HG02884 (cell line): ENCODE results near the gene TNFRSF1B.

Source experiments
- ATAC-seq: cut with Tn5 transposase; IDR thresholded peaks from one replicate; pipeline ENCODE4 v1.9.1; 2021; ENCODE audit warnings: mild to moderate bottlenecking, moderate library complexity; ENCODE audit not compliant: unreplicated experiment

The TNFRSF1B gene

DNA sequence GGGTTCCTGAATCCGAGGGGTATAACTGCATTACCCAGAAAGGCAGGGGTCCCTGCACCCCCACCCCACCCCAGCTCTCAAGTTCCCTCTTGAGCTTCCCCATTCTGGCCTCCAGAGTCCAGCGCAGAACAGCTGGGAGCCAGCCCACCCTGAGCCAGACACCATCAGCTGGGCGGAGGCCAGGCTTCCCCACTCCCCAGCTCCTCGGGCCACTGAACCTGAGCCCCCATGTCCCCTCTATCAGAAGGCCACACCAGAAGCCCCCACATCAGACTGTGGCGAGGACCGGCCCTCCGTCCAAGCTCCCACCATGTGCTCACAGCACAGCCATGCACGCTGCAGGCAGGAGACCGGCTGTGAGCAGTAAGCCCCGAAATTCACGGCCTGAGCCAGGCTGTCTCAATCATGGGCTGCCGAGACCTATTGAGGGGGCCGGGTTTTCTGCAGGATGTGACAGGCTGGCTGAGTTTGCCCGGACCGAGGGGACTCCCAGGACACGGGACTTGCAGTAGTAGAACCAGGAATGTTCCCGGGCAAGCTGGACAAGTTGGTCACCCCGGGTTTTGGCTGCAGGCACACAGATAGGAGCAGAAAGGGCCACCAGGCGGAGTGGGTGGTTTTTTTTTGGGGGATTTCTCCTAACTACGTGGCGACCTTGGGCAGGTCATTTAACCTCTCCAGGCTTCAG lies 25.5 kb upstream of the TNFRSF1B start:
- no peak for ATAC-seq

DNA sequence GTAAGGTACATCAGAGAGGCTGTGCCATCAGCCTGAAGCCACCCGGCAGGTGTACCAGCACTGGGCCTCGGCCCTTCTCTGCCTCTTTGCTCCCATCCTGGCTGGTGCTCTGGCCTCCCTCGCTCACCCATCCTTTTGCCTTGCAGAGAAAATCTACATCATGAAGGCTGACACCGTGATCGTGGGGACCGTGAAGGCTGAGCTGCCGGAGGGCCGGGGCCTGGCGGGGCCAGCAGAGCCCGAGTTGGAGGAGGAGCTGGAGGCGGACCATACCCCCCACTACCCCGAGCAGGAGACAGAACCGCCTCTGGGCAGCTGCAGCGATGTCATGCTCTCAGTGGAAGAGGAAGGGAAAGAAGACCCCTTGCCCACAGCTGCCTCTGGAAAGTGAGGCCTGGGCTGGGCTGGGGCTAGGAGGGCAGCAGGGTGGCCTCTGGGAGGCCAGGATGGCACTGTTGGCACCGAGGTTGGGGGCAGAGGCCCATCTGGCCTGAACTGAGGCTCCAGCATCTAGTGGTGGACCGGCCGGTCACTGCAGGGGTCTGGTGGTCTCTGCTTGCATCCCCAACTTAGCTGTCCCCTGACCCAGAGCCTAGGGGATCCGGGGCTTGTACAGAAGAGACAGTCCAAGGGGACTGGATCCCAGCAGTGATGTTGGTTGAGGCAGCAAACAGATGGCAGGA lies 24.5 kb upstream of the TNFRSF1B start:
- ATAC-seq: no peak

DNA sequence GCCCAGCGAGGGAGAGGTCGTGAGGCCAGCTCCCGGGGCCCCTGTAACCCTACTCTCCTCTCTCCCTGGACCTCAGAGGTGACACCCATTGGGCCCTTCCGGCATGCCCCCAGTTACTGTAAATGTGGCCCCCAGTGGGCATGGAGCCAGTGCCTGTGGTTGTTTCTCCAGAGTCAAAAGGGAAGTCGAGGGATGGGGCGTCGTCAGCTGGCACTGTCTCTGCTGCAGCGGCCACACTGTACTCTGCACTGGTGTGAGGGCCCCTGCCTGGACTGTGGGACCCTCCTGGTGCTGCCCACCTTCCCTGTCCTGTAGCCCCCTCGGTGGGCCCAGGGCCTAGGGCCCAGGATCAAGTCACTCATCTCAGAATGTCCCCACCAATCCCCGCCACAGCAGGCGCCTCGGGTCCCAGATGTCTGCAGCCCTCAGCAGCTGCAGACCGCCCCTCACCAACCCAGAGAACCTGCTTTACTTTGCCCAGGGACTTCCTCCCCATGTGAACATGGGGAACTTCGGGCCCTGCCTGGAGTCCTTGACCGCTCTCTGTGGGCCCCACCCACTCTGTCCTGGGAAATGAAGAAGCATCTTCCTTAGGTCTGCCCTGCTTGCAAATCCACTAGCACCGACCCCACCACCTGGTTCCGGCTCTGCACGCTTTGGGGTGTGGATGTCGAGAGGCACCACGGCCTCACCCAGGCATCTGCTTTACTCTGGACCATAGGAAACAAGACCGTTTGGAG lies 23.7 kb upstream of the TNFRSF1B start:
- ATAC-seq: no peak

DNA sequence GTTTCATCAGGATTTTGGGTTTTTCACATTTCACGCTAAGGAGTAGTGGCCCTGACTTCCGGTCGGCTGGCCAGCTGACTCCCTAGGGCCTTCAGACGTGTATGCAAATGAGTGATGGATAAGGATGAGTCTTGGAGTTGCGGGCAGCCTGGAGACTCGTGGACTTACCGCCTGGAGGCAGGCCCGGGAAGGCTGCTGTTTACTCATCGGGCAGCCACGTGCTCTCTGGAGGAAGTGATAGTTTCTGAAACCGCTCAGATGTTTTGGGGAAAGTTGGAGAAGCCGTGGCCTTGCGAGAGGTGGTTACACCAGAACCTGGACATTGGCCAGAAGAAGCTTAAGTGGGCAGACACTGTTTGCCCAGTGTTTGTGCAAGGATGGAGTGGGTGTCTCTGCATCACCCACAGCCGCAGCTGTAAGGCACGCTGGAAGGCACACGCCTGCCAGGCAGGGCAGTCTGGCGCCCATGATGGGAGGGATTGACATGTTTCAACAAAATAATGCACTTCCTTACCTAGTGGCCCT lies 23.1 kb upstream of the TNFRSF1B start:
- no peak for ATAC-seq

GRCh38 chr1:12144236-12144635 lies 22.6 kb upstream of the TNFRSF1B start:
- ATAC-seq: no peak

DNA sequence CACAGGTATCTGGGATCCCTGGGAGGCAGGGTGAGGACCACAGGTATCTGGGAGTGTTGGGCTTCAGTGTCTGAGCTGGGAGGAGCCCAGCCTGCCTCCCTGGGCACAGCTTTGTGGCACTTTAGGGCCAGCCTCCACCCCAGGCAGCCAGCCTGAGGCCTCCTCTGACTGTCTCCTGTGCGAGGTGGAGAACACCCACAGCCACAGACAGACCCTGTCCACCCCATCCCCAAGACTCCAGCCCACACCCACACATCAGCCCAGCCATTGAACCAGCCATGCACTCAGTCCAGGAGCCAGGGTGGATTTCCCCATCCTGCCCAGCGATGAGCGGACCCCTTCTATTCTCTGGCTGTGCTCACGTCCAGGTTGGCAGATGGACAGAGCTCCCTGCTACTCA lies 21.8 kb upstream of the TNFRSF1B start:
- no peak for ATAC-seq

DNA sequence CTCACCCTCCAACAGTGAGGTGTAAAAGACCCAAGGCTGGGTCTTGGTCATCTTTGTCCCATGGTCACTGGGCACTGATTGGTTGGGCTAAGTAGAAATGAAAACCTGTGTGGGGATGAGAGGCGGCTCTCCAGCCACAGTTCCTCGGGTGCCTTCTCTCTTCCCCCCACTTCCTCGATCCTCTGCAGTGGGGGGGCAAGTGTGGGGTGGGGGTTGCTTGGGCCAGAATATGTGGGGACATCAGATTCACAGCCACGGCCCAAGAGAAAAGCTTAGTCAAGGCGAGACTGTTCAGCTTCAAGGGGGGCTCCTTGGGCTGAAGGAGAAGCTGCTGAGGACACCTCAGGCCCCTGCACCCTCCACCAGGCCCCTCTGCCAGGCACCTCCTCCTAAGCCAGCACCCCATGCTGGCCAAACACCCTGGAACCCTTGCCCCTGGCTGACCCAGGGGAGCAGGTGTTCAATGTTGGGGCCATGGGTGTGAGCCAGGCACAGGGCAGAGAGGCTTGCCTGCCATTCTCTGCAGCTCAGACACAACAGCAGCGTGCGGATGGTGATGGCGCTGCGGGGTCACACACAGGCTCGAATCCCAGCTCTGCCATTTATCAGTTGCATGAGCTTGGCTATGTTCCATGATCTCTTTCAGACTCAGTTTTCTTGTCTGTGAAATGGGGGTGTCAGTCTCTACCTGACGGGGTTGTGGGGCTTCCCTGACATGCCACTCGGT lies 21.0 kb upstream of the TNFRSF1B start:
- ATAC-seq: no peak

DNA sequence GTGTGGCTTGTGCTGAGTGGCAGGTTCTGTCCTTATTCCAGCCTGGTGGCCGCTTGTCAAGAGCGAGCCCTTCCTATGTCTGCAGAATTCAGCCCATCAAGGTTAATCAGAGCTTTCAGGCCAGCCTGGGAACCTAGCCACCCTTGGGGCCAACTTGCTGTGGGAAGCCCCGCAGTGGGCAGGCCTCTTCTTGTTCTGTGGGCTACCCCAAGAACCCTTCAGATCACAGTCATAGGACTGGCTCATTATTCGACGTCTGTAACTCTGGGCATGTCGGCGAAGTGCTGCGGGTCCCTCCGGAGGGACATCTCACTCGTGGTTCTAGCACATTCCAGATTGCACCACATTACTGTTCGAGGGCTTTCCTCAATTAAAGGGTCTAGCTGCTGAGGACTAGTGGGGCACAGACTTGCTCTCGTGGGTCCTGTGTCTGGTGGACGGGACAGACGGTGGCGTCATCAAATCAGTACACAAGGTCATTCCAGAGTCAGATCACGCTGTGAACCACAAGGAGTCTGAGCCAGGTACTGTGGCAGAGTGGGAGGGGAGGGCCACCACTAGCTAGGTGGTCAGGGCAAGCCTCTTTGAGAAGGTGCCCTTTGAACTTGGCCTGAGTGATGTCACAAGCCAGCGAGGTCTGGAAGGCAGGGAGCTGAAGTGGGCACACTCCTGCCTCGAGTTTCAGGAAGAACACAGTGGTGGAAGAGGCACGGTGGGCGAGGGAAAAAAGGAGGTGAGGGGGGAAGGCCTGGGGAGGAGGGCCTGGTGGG lies 20.3 kb upstream of the TNFRSF1B start:
- ATAC-seq: no peak

DNA sequence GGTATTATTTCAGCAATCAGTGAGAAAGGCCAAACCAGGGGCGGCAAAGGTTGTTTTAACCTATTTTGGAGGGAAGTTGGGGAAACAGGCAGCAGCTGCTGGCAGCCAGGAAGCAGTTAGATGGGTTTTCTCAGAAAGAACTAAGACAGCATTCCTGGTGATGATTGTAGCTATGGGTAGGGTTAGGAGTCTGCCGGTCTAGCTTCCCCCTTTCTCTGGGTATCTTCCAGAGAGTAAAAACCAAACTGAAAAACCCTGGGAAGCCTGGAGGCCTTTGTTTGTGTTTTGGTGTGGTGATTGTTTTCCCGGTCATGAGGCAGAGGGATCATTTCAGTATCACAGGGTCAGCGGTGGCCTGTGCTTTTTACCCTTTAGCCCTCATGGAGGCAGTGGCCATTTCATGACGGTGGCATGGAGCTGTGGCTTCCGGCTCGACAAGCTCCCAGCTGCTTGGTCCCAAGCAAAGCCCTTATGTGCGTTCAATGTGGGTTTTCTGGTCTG lies 19.5 kb upstream of the TNFRSF1B start:
- no peak for ATAC-seq

DNA sequence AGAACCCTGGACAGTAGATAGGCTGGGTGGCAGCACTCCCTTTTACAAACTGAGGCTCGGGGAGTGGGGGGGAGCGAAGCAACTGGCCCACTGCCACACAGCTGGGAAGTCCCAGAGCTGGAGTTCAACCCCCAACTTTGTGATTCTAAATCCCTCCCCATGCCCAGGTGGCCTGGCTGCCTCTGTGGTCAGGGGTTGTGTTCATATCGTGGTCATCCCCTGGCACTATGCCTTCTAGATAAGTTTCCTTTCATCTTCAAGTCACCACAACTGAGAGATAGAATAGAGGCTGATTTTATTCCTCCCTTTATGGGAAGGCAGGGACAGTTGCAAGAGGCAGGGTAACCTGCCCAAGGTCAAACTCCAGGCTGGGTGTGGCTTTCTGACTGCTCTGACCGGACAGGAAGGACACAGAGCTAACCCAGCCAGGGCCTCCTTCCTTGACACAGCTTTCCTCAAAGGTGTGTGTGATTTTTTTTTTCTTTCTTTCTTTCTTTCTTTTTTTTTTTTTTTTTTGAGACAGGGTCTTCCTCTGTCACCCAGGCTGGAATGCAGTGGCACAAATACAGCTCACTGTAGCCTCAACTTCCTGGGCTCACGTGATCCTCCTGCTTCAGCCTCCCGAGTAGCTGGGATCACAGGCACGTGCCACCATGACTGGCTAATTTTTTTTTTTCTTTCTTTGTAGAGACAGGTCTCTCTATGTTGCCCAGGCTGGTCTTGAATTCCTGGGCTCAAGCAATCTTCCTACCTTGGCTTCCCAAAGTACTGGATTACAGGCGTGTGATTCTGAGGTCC lies 18.4 kb upstream of the TNFRSF1B start:
- no peak for ATAC-seq

GRCh38 chr1:12148958-12149790 lies 17.6 kb upstream of the TNFRSF1B start:
- ATAC-seq: no peak

GRCh38 chr1:12149791-12150175 lies 17.0 kb upstream of the TNFRSF1B start:
- no peak for ATAC-seq

DNA sequence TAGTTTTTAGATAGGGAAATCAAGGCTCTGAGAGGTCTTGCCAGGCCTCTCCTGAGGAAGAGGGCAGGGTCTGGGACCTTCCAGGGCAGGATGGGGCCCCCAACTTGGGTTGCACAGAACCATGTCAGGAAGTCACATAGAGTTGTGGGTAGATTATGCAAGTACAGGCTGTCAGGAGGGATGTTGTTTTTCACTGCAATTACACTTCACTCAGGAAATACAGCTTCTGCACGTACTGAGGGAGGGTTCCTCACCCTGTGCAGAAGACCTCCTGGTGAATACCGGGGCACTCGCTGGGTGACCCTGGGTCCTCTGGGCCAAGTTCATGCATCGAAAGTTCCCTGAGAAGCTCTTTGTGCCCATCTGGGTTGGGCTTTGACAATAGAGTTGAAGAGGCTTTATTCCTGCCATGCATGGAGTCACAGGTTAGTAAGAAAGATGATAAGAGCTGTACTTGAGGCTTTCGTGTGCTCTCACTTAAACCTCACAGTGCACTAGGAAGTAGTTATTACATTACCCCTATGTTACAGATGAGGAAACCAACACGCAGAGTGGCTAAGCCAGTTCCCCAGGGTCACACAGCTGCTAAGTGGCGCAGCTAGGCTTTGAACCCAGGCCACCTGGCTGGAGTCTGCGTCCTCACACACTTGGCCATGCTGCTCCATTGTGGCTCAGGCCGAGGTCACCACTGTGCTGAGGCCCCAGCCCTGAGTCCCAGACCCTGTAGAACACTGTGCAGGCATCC lies 16.2 kb upstream of the TNFRSF1B start:
- no peak for ATAC-seq

DNA sequence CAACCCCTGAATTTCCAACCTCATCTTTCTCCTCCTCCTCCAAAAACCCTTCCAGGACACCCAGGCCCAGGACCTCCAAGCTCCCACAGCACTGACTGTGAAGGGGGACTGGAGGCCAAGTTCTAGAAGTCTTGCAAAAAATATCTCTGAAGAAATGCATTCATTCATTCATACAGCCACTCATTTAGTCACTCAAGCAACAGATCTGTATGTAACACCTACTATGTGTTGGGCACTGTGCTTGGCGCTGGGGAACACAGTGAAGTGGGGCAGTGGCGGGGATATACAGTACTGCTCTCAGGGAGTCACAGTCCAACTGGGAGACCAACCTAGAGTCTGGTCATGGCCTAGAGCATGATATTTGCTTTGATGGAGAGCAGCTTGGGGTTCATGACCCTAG lies 15.3 kb upstream of the TNFRSF1B start:
- no peak for ATAC-seq

GRCh38 chr1:12152113-12152891 lies 14.5 kb upstream of the TNFRSF1B start:
- peak; percentile 67 for ATAC-seq

DNA sequence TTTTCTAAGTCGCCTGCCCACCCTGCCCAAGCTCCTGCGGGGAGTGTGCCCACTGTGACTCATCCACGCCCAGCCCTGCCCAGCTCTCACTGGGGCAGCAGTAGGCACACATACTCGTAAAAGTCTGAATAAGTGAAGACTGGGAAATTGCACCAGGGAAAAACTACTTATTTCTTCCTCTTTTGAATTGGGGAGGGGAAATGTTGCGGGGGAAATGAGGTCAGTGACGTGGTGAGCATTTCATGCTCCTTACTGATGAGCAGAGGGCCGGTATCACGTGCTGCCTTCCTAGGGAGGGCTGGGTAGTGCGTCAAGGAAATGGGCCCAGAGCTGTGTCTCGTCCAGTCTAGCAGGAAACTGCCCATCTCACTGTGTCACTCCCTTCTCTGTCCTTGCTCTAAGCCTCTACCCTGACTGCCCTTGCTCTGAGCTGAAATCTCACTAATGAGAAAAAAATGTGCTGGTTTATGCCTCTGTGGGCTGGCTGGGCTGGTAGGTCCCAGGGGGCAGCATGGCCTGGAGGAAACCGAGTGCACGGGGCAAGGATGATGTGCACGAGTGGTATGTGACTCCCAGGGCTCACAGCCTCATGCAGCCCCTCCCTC lies 13.5 kb upstream of the TNFRSF1B start:
- ATAC-seq: no peak

GRCh38 chr1:12155328-12155727 lies 11.5 kb upstream of the TNFRSF1B start:
- no peak for ATAC-seq
